Measurements from ENCODE around the gene KIF26B. TPM values are rescaled to one million over a fixed set of nuclear protein-coding genes. Genes with fewer than 3 reads are reported as not detected.

Gene KIF26B
- polyA plus RNA-seq, 1 donor from 2014 or later: 6.3 TPM

DNA sequence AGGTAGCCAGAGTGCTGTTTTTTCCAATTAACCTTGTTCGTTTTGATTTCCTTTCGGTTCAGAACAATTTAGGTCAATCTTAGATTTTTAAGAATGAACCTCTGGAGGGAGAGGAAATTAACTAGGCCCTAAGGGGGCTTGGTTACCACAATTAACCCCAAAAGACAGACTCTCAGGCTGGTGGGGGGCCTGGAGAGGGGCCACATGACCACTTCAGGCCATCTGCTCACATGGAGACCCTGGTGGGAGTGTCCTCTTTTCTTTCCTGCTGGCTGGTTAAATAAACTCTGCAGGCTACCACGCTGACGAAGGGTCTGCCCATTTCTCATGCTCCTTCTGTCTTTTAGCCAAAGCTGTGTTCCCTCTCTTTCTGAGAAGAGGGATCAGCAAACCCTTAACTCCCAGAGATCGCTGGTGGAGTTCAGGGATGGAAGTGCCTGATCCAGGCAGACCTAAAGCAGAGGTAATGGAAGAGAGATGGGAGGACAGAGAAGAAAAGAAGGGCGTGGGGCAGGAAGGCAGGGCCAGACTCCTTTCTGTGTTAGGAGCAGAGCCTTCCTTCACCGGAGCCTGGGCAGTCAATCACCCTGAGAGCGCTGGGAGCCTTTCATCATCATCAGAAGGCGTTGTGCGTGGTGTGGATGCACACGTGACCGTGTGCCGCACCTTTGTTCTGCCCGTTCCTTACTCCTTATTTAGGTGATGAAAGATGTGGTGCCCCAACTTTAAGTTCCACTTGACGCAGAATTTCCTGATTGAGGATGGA lies 58.5 kb downstream of the KIF26B start:
- H3K9me2 ChIP-seq (ENCODE audit: insufficient read depth, low read length): no peaks in the 10 kb centered on the region
- H3K36me3 ChIP-seq (ENCODE audit: insufficient read depth, low read length): no peaks in the 10 kb centered on the region
- H3F3A ChIP-seq (ENCODE audit: insufficient read depth, low read length, poor library complexity, severe bottlenecking): no peaks in the 10 kb centered on the region
- no peaks in the 10 kb centered on the region for H3K27me3 ChIP-seq (ENCODE audit: insufficient read depth, low read depth, low read length)
- no peaks in the 10 kb centered on the region for H3K9me3 ChIP-seq (ENCODE audit: low read length)
- TF ChIP-seq EP300 (conservative IDR thresholded peaks at IDR 0.05; ENCODE audit: poor library complexity, severe bottlenecking): no peak
- TF ChIP-seq, protein P1, sequence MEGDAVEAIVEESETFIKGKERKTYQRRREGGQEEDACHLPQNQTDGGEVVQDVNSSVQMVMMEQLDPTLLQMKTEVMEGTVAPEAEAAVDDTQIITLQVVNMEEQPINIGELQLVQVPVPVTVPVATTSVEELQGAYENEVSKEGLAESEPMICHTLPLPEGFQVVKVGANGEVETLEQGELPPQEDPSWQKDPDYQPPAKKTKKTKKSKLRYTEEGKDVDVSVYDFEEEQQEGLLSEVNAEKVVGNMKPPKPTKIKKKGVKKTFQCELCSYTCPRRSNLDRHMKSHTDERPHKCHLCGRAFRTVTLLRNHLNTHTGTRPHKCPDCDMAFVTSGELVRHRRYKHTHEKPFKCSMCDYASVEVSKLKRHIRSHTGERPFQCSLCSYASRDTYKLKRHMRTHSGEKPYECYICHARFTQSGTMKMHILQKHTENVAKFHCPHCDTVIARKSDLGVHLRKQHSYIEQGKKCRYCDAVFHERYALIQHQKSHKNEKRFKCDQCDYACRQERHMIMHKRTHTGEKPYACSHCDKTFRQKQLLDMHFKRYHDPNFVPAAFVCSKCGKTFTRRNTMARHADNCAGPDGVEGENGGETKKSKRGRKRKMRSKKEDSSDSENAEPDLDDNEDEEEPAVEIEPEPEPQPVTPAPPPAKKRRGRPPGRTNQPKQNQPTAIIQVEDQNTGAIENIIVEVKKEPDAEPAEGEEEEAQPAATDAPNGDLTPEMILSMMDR (IDR thresholded peaks at IDR 0.05; ENCODE audit: poor library complexity, severe bottlenecking): no peak
- TF ChIP-seq RAD21 (conservative IDR thresholded peaks at IDR 0.05): no peak
- TF ChIP-seq TAF1 (IDR thresholded peaks at IDR 0.05; ENCODE audit: low read depth): no peak
- TF ChIP-seq SMC3 (conservative IDR thresholded peaks at IDR 0.05; ENCODE audit: poor library complexity): no peak
- TF ChIP-seq POLR2AphosphoS5 (IDR thresholded peaks at IDR 0.05): no peak
- TF ChIP-seq, protein P2, sequence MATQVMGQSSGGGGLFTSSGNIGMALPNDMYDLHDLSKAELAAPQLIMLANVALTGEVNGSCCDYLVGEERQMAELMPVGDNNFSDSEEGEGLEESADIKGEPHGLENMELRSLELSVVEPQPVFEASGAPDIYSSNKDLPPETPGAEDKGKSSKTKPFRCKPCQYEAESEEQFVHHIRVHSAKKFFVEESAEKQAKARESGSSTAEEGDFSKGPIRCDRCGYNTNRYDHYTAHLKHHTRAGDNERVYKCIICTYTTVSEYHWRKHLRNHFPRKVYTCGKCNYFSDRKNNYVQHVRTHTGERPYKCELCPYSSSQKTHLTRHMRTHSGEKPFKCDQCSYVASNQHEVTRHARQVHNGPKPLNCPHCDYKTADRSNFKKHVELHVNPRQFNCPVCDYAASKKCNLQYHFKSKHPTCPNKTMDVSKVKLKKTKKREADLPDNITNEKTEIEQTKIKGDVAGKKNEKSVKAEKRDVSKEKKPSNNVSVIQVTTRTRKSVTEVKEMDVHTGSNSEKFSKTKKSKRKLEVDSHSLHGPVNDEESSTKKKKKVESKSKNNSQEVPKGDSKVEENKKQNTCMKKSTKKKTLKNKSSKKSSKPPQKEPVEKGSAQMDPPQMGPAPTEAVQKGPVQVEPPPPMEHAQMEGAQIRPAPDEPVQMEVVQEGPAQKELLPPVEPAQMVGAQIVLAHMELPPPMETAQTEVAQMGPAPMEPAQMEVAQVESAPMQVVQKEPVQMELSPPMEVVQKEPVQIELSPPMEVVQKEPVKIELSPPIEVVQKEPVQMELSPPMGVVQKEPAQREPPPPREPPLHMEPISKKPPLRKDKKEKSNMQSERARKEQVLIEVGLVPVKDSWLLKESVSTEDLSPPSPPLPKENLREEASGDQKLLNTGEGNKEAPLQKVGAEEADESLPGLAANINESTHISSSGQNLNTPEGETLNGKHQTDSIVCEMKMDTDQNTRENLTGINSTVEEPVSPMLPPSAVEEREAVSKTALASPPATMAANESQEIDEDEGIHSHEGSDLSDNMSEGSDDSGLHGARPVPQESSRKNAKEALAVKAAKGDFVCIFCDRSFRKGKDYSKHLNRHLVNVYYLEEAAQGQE (IDR thresholded peaks at IDR 0.05; ENCODE audit: borderline replicate concordance): no peak
- TF ChIP-seq MXI1 (conservative IDR thresholded peaks at IDR 0.05; ENCODE audit: poor library complexity, severe bottlenecking): no peak
- TF ChIP-seq EZH2 (IDR thresholded peaks at IDR 0.05; ENCODE audit: borderline replicate concordance, insufficient read depth, low read length, poor library complexity, severe bottlenecking): no peak
- H3K4me3 ChIP-seq (ENCODE audit: low read length): no peak overlapping the region
- H2AFZ ChIP-seq (ENCODE audit: low read depth, low read length): no peak overlapping the region
- no peak overlapping the region for H3K4me2 ChIP-seq (ENCODE audit: low read length)
- H3K27ac ChIP-seq (ENCODE audit: low read length): no peak overlapping the region
- H4K20me1 ChIP-seq (ENCODE audit: insufficient read depth): no peaks in the 10 kb centered on the region
- no peaks in the 10 kb centered on the region for H3K79me2 ChIP-seq (replicated peaks; ENCODE audit: insufficient read depth, low read length)
- no peak overlapping the region for H3K9ac ChIP-seq (ENCODE audit: low read length)

DNA sequence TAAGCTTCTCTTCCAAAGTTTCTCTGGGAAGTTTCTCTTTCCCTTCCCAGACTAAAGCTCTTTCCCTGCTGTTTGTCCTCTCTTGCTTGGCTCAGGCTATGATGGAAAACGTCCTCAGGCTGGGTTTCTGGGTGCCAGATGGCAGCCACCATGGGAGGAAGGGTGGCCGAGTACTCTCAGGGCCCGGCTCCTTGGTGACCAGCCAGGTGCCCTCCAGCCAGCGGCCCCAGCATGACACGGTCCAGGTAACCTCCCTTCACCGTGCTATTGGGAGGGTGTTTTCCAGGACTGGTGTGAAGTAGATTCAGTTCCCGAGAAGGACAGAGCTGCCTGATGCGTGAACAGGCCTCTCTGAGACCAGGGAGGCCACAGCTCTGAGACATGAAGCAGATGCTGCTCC lies 60.3 kb downstream of the KIF26B start:
- Histone ChIP-seq H2AFZ (ENCODE audit: low read depth, low read length) (no peak overlapping the region), H3K79me2 (replicated peaks; ENCODE audit: insufficient read depth, low read length) (no peaks in the 10 kb centered on the region), H4K20me1 (ENCODE audit: insufficient read depth) (no peaks in the 10 kb centered on the region), H3K27me3 (ENCODE audit: insufficient read depth, low read depth, low read length) (no peaks in the 10 kb centered on the region), H3K4me3 (ENCODE audit: low read length) (no peak overlapping the region), H3K36me3 (ENCODE audit: insufficient read depth, low read length) (no peaks in the 10 kb centered on the region), H3K9ac (ENCODE audit: low read length) (no peak overlapping the region), H3K4me2 (ENCODE audit: low read length) (no peak overlapping the region), H3K27ac (ENCODE audit: low read length) (no peak overlapping the region), H3F3A (ENCODE audit: insufficient read depth, low read length, poor library complexity, severe bottlenecking) (no peaks in the 10 kb centered on the region), H3K9me2 (ENCODE audit: insufficient read depth, low read length) (no peaks in the 10 kb centered on the region), H3K9me3 (ENCODE audit: low read length) (no peaks in the 10 kb centered on the region)
- TF ChIP-seq, protein P1 (IDR thresholded peaks at IDR 0.05; ENCODE audit: poor library complexity, severe bottlenecking): no peak
- TF ChIP-seq MXI1 (conservative IDR thresholded peaks at IDR 0.05; ENCODE audit: poor library complexity, severe bottlenecking): no peak
- no peak for TF ChIP-seq EP300 (conservative IDR thresholded peaks at IDR 0.05; ENCODE audit: poor library complexity, severe bottlenecking)
- TF ChIP-seq TAF1 (IDR thresholded peaks at IDR 0.05; ENCODE audit: low read depth): no peak
- TF ChIP-seq RAD21 (conservative IDR thresholded peaks at IDR 0.05): no peak
- TF ChIP-seq EZH2 (IDR thresholded peaks at IDR 0.05; ENCODE audit: borderline replicate concordance, insufficient read depth, low read length, poor library complexity, severe bottlenecking): no peak
- TF ChIP-seq SMC3 (conservative IDR thresholded peaks at IDR 0.05; ENCODE audit: poor library complexity): no peak
- TF ChIP-seq POLR2AphosphoS5 (IDR thresholded peaks at IDR 0.05): no peak
- TF ChIP-seq, protein P2 (IDR thresholded peaks at IDR 0.05; ENCODE audit: borderline replicate concordance): no peak

All from neural cell (in vitro differentiated cells).